Stimulated activated CD4-positive, alpha-beta T cell treated with anti-CD3 and anti-CD28 coated beads, Interleukin-15, amount 100 ng/mL, for 24 hours (primary cell): ENCODE results near the gene ITGAD.

Experiments
- DNase-seq: peaks from one replicate; pipeline ENCODE4 v3.0.0-alpha.2; 2020

The ITGAD gene

GRCh38 chr16:31365131-31365865 is 27.8 kb upstream of the ITGAD start:
- DNase-seq = no peak

DNA sequence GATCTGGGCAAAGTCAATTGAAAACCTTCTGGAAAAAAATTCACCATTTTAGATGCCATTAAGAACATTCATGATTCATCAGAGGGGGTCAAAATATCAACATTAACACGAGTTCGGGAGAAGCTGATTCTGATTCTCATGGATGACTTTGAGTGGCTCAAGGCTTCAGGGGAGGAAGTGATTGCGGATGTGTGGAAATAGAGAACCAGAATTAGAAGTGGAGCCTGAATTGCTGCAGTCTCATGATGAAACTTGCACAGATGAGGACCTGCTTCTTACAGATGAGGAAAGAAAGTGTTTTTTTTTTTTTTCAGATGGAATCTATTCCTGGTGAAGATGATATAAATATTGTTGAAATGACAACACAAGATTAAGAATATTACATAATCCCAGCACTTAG is 25.3 kb upstream of the ITGAD start:
- no peak for DNase-seq

DNA sequence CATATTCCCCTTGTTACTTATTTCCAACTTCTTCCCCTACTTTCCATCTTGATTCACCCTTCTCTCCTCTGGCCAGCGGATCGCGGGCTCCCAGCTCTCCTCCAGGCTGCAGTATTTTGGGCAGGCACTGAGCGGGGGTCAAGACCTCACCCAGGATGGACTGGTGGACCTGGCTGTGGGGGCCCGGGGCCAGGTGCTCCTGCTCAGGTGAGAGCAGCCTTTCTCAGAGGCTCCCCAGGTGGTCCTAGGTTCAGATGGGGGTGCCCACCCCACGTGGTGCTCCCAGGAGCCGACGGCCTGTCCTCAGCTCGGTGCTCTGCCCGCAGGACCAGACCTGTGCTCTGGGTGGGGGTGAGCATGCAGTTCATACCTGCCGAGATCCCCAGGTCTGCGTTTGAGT is 22.1 kb upstream of the ITGAD start:
- no peak for DNase-seq

- no peak for DNase-seq
Observed at GRCh38 chr16:31371619-31372484, 21.3 kb upstream of the ITGAD start.

DNA sequence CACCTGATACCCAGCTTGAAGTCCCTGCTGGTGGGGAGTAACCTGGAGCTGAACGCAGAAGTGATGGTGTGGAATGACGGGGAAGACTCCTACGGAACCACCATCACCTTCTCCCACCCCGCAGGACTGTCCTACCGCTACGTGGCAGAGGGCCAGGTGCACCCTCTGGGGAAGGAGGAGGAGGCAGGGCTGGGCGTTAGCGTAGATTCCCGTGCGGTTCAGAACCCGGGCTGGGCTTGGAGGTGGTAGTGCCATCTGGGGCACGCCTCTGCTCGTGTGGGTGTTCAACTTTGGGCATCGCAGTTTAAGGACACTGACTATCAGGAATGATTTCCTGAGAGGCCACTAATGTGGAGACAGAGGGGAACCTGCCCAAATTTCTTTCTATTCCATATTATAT is 19.9 kb upstream of the ITGAD start:
- DNase-seq = no peak

GRCh38 chr16:31375231-31375630 is 17.9 kb upstream of the ITGAD start:
- no peak for DNase-seq

DNA sequence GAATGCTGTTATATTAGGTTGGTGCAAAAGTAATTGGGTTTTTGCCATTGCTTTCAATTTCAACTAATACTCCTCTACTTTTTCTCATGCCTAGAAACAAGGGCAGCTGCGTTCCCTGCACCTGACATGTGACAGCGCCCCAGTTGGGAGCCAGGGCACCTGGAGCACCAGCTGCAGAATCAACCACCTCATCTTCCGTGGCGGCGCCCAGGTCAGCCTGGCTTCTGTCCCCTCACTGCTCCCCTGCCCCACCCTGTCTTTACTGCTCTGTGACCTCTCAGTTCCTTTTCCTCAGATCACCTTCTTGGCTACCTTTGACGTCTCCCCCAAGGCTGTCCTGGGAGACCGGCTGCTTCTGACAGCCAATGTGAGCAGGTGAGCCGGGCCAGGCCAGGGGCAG is 16.4 kb upstream of the ITGAD start:
- no peak for DNase-seq

GRCh38 chr16:31377210-31377903 is 15.8 kb upstream of the ITGAD start:
- DNase-seq = no peak

DNA sequence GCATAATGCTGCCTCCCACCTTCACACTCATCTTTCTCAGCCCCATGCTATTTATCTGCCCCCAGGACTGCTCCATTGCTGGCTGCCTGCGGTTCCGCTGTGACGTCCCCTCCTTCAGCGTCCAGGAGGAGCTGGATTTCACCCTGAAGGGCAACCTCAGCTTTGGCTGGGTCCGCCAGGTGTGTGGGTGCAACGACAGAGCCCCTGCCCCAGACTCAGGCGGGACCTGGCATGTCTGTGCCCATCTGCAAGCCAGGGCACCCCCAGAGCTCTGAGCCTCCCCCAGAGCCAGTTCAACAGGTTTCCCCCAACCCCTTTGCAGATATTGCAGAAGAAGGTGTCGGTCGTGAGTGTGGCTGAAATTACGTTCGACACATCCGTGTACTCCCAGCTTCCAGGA is 12.9 kb upstream of the ITGAD start:
- DNase-seq = no peak

DNA sequence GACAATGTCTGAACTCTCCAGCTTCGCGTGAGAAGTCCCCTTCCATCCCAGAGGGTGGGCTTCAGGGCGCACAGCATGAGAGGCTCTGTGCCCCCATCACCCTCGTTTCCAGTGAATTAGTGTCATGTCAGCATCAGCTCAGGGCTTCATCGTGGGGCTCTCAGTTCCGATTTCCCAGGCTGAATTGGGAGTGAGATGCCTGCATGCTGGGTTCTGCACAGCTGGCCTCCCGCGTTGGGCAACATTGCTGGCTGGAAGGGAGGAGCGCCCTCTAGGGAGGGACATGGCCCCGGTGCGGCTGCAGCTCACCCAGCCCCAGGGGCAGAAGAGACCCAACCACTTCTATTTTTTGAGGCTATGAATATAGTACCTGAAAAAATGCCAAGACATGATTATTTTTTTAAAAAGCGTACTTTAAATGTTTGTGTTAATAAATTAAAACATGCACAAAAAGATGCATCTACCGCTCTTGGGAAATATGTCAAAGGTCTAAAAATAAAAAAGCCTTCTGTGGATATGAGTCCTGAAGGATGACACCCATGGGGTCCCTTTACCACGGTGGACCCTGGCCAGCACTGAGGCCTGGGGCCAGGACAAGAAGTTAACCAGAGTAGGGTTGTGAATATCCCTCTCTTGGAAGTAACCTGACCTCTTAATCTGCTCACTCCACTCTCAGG is 10.5 kb upstream of the ITGAD start:
- DNase-seq = peak; percentile 77

DNA sequence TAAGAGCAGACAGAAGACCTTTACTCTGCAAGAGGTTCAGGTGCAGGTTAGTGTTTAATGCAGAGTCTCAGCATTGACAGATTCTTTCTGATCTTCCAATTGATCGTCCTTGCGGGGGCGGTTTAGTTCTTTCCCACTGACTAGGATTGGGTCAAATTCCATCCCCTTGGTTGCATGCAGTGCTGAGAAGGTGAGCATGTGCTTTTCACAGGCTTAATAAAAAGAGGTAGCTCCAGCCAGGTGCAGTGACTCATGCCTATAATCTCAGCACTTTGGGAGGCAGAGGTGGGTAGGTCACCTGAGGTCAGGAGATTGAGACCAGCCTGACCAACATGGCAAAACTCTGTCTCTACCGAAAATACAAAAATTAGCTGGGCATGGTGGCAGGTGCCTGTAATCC is 7.5 kb upstream of the ITGAD start:
- no peak for DNase-seq

GRCh38 chr16:31386157-31386984 is 6.8 kb upstream of the ITGAD start:
- peak; percentile 39 for DNase-seq

DNA sequence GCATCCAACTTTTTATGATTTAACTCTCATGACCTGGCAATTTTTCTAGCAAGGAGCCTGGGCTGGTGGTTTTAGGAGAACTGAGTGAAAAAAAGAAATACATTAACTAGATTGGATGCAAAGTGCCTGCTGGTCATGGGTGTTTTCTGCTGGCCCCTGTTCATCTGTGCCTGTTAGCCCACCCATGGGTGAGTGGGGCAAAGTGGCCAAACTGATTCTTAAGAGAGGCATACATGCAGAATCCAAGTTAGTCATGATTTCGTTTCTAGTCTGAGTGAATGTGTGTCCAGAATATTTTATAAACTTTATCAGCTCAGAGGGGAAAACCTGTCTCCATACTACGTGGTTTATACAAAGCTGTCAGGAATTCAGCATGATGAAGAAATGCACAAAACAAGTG is 4.6 kb upstream of the ITGAD start:
- DNase-seq = no peak

DNA sequence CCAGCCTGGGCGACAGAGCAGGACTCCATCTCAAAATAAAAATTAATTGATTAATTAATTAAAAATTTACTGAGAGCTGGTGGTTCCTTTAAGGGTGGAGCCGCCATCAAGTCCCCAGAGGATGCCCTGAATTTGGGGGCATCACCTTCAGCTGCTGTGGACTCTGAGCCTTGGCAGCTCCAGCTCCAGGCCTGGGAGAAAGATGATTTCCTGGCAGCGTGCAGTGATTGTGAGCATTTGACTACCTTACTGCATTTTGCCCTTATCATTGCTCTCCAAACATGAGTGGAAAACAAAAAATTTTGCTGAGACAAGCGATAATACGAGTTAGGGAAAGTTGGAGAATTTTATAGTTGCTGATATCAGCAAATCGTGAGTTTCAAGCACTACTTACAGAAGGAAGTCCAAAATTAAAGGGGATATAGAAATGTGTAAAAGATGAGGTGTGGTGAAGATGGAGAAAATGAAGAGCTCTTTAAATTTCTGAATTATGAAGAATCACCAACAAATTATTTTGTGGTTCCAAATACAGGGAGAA is 2.6 kb upstream of the ITGAD start:
- DNase-seq = no peak

- no peak for DNase-seq
Observed at GRCh38 chr16:31395647-31396046, 2.5 kb downstream of the ITGAD start.

GRCh38 chr16:31397096-31397660 is 4.0 kb downstream of the ITGAD start:
- DNase-seq = no peak

GRCh38 chr16:31397701-31398100 is 4.6 kb downstream of the ITGAD start:
- DNase-seq = no peak

DNA sequence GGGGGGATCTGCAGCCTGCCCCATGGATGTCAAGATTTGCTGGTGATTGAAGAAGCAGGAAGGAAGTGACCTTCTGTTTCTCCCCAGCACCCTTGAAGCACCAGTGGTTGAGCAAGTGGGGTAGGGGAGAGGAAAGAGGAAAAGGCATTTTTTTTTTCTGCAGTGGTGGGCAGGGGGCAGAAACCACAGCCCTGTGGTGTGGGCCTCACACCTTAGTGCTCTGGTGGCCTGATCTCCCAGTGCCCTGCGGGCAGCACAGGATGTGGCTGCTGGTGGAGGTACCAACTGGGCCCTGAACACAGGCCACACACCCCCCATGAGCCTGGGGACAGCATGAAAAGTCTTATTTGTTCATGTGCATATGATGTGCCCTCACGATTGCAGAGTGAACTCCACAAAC is 7.1 kb downstream of the ITGAD start:
- DNase-seq = no peak

GRCh38 chr16:31401436-31401835 is 8.3 kb downstream of the ITGAD start:
- no peak for DNase-seq

GRCh38 chr16:31402687-31403086 is 9.6 kb downstream of the ITGAD start:
- DNase-seq = peak; percentile 10

- no peak for DNase-seq
Observed at GRCh38 chr16:31403590-31404352, 10.6 kb downstream of the ITGAD start.
